T follicular helper cell (primary cell): ENCODE measurements around the gene TRIM28.
"Not testable (repeated sequence)": the region's sequence is repeated elsewhere in the genome, so short reads cannot be mapped to it uniquely, and the experiment has no call there.

ENCODE experiments used
- DNase-seq: peaks from one replicate; pipeline ENCODE4 v3.0.0-alpha.2; 2020; ENCODE audit warnings: low read depth

Gene TRIM28

GRCh38 chr19:58561373-58562121, 17.7 kb downstream of the TRIM28 start:
- DNase-seq, result no peak

GRCh38 chr19:58562122-58563033, 18.5 kb downstream of the TRIM28 start:
- no peak for DNase-seq

- DNase-seq, result no peak
These were observed 19.2 kb downstream of the TRIM28 start for GRCh38 chr19:58563034-58563573.

- no peak for DNase-seq
These were observed 20.0 kb downstream of the TRIM28 start for GRCh38 chr19:58563823-58564222.

GRCh38 chr19:58566989-58567388, 23.1 kb downstream of the TRIM28 start:
- no peak for DNase-seq

- no peak for DNase-seq
These were observed 24.7 kb downstream of the TRIM28 start for GRCh38 chr19:58568453-58569130.

GRCh38 chr19:58569191-58569942, 25.5 kb downstream of the TRIM28 start:
- DNase-seq, result no peak

- no peak for DNase-seq
These were observed 26.2 kb downstream of the TRIM28 start for GRCh38 chr19:58569943-58570670.

GRCh38 chr19:58570770-58571574, 27.1 kb downstream of the TRIM28 start:
- DNase-seq, result no peak

- no peak for DNase-seq
These were observed 27.7 kb downstream of the TRIM28 start for GRCh38 chr19:58571575-58571947.

GRCh38 chr19:58572026-58572817, 28.4 kb downstream of the TRIM28 start:
- DNase-seq, result no peak

GRCh38 chr19:58572818-58573657, 29.2 kb downstream of the TRIM28 start, which contains the start of gene MZF1:
Gene MZF1, minus strand, starts transcription at chr19:58573335. Its CDS starts 1,946 bp downstream, at chr19:58571389.
- peak; percentile 100 for DNase-seq

GRCh38 chr19:58573658-58574164, 29.8 kb downstream of the TRIM28 start:
- no peak for DNase-seq

GRCh38 chr19:58575183-58576041, 31.5 kb downstream of the TRIM28 start:
- peak; percentile 56 for DNase-seq

- not testable (repeated sequence) for DNase-seq
These were observed 33.7 kb downstream of the TRIM28 start for GRCh38 chr19:58577581-58577980.

GRCh38 chr19:58578012-58578925, 34.4 kb downstream of the TRIM28 start:
- DNase-seq, result no peak
